Vagina (tissue), 2 donors: ENCODE measurements around the gene PCNX2.

Experiments
- POLR2A ChIP-seq, 2 donors: fragments of 450-650 bp; IDR thresholded peaks; one replicate each; pipeline ENCODE4 v1.6.1; 2017; ENCODE audit warnings: antibody characterized with exemption in 2 of 2, mild to moderate bottlenecking in 2 of 2, moderate library complexity in 2 of 2
- TF ChIP-seq, protein P1 (sequence below), 3 experiments: fragments of 450-650 bp in 2 of 3; fragments of 200-600 bp in 1 of 3; sonication (generic) in 1 of 3; IDR thresholded peaks; one replicate each; pipeline ENCODE4 v1.5.1; 2017 to 2019; ENCODE audit warnings: antibody characterized with exemption in 3 of 3, mild to moderate bottlenecking in 2 of 3, moderate library complexity in 2 of 3

DNA sequence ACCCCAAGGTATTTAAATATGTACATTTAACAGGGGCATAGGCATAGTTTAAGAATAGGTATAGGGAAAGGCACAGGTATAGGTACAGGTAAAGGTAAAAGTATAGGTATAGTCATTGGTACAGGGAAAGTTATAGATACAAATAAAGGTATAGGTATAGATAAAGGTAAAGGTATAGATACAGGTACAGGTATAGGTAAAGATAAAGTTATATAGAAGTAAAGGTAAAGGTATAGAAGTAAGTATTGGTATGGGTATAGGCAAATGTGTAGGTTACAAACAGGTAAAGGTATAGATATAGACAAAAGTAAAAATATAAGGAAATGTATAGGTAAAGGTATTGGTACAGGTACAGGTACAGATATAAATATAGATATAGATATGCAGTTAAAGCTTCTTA lies 137.2 kb downstream of the PCNX2 start:
- TF ChIP-seq, protein P1, sequence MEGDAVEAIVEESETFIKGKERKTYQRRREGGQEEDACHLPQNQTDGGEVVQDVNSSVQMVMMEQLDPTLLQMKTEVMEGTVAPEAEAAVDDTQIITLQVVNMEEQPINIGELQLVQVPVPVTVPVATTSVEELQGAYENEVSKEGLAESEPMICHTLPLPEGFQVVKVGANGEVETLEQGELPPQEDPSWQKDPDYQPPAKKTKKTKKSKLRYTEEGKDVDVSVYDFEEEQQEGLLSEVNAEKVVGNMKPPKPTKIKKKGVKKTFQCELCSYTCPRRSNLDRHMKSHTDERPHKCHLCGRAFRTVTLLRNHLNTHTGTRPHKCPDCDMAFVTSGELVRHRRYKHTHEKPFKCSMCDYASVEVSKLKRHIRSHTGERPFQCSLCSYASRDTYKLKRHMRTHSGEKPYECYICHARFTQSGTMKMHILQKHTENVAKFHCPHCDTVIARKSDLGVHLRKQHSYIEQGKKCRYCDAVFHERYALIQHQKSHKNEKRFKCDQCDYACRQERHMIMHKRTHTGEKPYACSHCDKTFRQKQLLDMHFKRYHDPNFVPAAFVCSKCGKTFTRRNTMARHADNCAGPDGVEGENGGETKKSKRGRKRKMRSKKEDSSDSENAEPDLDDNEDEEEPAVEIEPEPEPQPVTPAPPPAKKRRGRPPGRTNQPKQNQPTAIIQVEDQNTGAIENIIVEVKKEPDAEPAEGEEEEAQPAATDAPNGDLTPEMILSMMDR (IDR thresholded peaks at IDR 0.05): no peak
- no peak for TF ChIP-seq POLR2A (IDR thresholded peaks at IDR 0.05)
